GM19043 (cell line): ENCODE results near the gene HNRNPM.

Source experiments
- ATAC-seq: cut with Tn5 transposase; IDR thresholded peaks from one replicate; pipeline ENCODE4 v1.9.1; 2021; ENCODE audit warnings: low read depth; ENCODE audit not compliant: unreplicated experiment

Gene HNRNPM

DNA sequence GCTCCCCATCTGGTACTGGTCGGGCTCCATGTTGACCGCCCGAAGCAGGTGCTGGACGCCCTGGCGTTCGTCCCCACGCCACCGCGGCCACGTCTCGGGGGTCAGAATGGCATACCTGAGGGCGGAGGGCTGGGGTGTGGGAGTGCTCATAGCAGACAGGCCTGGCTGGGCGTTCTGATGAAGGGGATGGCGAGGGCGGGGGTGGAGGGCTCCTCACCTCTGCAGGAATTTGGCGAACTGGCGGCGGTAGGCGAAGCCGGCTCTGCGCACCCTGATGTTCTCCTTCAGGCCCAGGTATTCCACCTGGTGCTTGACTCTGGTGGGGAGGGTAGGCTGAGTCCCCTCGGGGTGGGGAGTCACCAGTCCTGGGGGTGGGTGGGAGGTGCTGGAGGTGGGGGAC is 91.5 kb downstream of the HNRNPM start:
- no peak for ATAC-seq

DNA sequence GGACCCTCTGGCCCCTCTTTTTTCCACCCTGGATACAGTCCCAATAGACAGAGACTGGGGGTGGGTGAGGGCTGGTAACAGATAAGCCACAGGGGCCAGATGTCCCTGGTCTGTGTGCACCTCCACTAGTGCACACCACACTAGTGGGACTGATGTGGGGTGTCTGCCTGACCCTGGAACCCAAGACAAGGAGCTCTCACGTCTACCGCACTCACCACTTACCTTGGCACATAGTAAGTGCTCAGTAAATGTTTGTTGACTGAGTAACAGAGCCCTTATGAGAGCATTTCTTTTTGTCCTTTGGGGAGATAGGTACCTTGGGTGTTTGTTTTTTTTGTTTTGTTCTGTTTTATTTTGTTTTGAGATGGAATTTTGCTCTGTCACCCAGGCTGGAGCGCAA is 92.3 kb downstream of the HNRNPM start:
- no peak for ATAC-seq
